ENCODE results near the gene HERC3.

HERC3 gene

GRCh38 chr4:88753658-88754571 lies 161.6 kb downstream of the HERC3 start:
- H3K27me3 ChIP-seq (ENCODE audit: insufficient read depth, poor library complexity, severe bottlenecking), result no peaks in the 10 kb centered on the region
- DNase-seq (ENCODE audit: low read depth in 1 of 2, low spot score in 1 of 2), result no peak
- H3K27ac ChIP-seq (replicated peaks), result no peak overlapping the region
- TF ChIP-seq SPI1 (IDR thresholded peaks at IDR 0.05; ENCODE audit: borderline replicate concordance, low read depth) (no peak), CTCF (IDR thresholded peaks at IDR 0.05; ENCODE audit: insufficient read depth, low read length) (no peak), POLR2AphosphoS5 (IDR thresholded peaks at IDR 0.05; ENCODE audit: low read depth) (no peak), REST (IDR thresholded peaks at IDR 0.05; ENCODE audit: insufficient replicate concordance, low read depth) (no peak), GABPA (IDR thresholded peaks at IDR 0.05; ENCODE audit: low read depth) (no peak)
- H3K4me3 ChIP-seq (replicated peaks; ENCODE audit: insufficient read depth, low read length), result no peak overlapping the region

- H3K27ac ChIP-seq (replicated peaks), result no peak overlapping the region
- H3K27me3 ChIP-seq (ENCODE audit: insufficient read depth, poor library complexity, severe bottlenecking), result no peaks in the 10 kb centered on the region
- TF ChIP-seq CTCF (IDR thresholded peaks at IDR 0.05; ENCODE audit: insufficient read depth, low read length) (no peak), POLR2AphosphoS5 (IDR thresholded peaks at IDR 0.05; ENCODE audit: low read depth) (no peak), REST (IDR thresholded peaks at IDR 0.05; ENCODE audit: insufficient replicate concordance, low read depth) (no peak)
- DNase-seq (ENCODE audit: low read depth in 1 of 2, low spot score in 1 of 2), result no peak
- no peak overlapping the region for H3K4me3 ChIP-seq (replicated peaks; ENCODE audit: insufficient read depth, low read length)
Observed at GRCh38 chr4:88754796-88755195, 162.5 kb downstream of the HERC3 start.

- Histone ChIP-seq H3K4me3 (replicated peaks; ENCODE audit: insufficient read depth, low read length) (no peak overlapping the region), H3K27ac (replicated peaks) (no peak overlapping the region), H3K27me3 (ENCODE audit: insufficient read depth, poor library complexity, severe bottlenecking) (no peaks in the 10 kb centered on the region)
- TF ChIP-seq GABPA (IDR thresholded peaks at IDR 0.05; ENCODE audit: low read depth) (no peak), CTCF (IDR thresholded peaks at IDR 0.05; ENCODE audit: insufficient read depth, low read length) (no peak), SPI1 (IDR thresholded peaks at IDR 0.05; ENCODE audit: borderline replicate concordance, low read depth) (no peak), POLR2AphosphoS5 (IDR thresholded peaks at IDR 0.05; ENCODE audit: low read depth) (no peak), REST (IDR thresholded peaks at IDR 0.05; ENCODE audit: insufficient replicate concordance, low read depth) (no peak)
- DNase-seq (ENCODE audit: low read depth in 1 of 2, low spot score in 1 of 2), result no peak
Observed at GRCh38 chr4:88755454-88755853, 163.2 kb downstream of the HERC3 start.

All from HL-60 (cell line).